Chondrocyte (in vitro differentiated cells): ENCODE measurements around the gene NFRKB. TPM values are rescaled to one million over a fixed set of nuclear protein-coding genes. Genes with fewer than 3 reads are reported as not detected.

Experiments used
- DNase-seq: peaks from one replicate; pipeline ENCODE4 v3.0.0; 2021; ENCODE audit warnings: mixed read lengths, low spot score
- H3K27ac Mint-ChIP-seq: one replicate; pipeline ENCODE4 v1.8.0; 2021; ENCODE audit warnings: mild to moderate bottlenecking, moderate library complexity, mixed read lengths; ENCODE audit not compliant: unreplicated experiment
- H3K27me3 Mint-ChIP-seq: 2 replicates; pipeline ENCODE4 v1.8.0; 2021; ENCODE audit warnings: low read depth, mixed read lengths
- H3K36me3 Mint-ChIP-seq: 2 replicates; pipeline ENCODE4 v1.8.0; 2021; ENCODE audit warnings: low read depth, mixed read lengths
- H3K4me1 Mint-ChIP-seq: 2 replicates; pipeline ENCODE4 v1.8.0; 2021; ENCODE audit warnings: low read depth, mild to moderate bottlenecking, mixed read lengths
- H3K4me3 Mint-ChIP-seq: one replicate; pipeline ENCODE4 v1.8.0; 2021; ENCODE audit warnings: mild to moderate bottlenecking, moderate library complexity, mixed read lengths; ENCODE audit not compliant: unreplicated experiment
- H3K9me3 Mint-ChIP-seq: 2 replicates; pipeline ENCODE4 v1.8.0; 2021; ENCODE audit warnings: low read depth, mixed read lengths
- long read RNA-seq: library from polyadenylated mRNA; stranded (forward); transcript quantifications from one replicate; pipeline ENCODE4 v2.0.0, GENCODE V29; 2021
- total RNA-seq: library from RNA; stranded (reverse); gene quantifications from 3 replicates; pipeline ENCODE4 v1.2.1, GENCODE V29; 2021
- TF ChIP-seq, protein P1 (sequence below): fragments of 200-600 bp; sonication (generic); IDR thresholded peaks from 2 replicates; pipeline ENCODE4 v1.5.0; 2021; ENCODE audit warnings: antibody characterized with exemption, mild to moderate bottlenecking, moderate library complexity

The NFRKB gene
- 20.1 to 22.1 TPM (median 21.2 TPM) in 3 replicates for total RNA-seq
- long read RNA-seq, partial matches to known transcripts: 13 of 30 reads
- long read RNA-seq, other reads (novel, unspliced or antisense): 17 of 30 reads

DNA sequence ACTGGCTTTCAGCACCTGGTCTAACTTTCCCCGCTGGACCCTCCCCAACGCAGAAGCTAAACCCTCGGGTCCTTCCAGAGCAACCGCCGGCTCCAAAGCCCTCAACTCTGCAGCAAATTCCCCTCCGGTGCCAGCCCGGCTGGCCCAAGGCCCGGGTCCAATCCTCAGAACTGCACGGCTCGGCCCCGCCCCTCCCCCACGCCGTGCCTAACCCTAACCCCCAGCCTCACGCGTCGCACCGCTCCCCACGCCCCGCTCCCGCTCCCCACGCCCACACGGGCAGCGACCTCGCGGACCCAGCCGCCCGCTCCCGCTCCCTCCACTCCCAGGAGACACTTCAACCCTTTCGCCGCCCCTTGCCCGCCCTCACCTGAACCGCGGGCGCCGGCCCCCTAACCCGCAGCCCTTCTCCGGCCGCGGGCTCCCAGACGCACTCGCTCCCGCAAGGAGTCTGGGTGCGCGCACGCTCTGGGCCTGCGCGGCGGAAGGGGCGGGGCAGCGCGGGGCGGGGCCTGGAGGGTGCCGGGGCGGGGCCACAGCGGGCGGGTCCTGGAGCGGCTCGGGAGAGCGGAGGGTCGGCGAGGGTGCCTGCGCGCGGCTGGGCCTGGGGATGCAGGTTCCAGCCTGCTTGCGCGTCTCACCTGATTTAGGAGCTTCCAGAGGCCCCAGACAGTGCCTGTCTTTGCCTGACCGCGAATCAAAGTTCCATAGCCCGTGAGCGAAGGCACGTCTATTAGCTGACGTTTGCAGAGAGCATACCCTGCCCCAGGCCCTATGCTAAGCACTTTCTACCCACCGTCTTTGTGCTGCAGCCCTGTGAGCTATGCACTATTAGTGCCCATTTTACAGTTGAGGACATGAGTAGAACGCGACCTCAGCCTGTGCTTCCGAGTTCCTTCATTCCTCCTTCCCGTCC is at the start of gene NFRKB:
TSS of gene NFRKB (minus strand) at position 453 of the 916 bp plus-strand sequence. CDS start 2,729 bp downstream, outside the sequence.
- TF ChIP-seq, protein P1, sequence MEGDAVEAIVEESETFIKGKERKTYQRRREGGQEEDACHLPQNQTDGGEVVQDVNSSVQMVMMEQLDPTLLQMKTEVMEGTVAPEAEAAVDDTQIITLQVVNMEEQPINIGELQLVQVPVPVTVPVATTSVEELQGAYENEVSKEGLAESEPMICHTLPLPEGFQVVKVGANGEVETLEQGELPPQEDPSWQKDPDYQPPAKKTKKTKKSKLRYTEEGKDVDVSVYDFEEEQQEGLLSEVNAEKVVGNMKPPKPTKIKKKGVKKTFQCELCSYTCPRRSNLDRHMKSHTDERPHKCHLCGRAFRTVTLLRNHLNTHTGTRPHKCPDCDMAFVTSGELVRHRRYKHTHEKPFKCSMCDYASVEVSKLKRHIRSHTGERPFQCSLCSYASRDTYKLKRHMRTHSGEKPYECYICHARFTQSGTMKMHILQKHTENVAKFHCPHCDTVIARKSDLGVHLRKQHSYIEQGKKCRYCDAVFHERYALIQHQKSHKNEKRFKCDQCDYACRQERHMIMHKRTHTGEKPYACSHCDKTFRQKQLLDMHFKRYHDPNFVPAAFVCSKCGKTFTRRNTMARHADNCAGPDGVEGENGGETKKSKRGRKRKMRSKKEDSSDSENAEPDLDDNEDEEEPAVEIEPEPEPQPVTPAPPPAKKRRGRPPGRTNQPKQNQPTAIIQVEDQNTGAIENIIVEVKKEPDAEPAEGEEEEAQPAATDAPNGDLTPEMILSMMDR: no peak
- H3K9me3 Mint-ChIP-seq: no peaks in the 10 kb centered on the region
- peaks cover 6% of the 10 kb centered on the region for H3K36me3 Mint-ChIP-seq
- H3K27ac Mint-ChIP-seq: peak within 1 kb of the TSS; percentile 82
- H3K4me1 Mint-ChIP-seq: peaks cover 24% of the 10 kb centered on the region
- H3K27me3 Mint-ChIP-seq: no peaks in the 10 kb centered on the region
- H3K4me3 Mint-ChIP-seq: peak within 1 kb of the TSS; percentile 87
- DNase-seq: no peak

DNA sequence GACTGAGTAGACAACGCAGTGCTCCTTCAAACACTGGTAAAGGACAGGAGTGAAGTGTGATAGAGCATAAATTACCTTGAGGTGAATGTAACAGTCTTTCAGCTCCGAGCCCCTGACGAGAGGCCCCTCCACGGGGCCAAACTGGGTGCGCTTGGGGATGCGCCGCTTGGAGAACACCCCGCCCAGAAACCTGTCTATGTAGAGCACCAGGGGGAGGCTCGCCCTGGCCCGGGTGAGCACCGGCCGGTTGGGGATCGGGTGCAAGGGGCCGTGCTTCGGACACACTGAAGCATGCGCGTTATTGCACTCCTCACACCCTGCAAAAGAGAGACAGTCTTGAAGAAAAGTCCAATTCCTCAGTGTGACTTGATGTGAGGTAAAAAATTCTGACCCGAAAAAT is 49.3 kb upstream of the NFRKB start:
- DNase-seq: no peak
- TF ChIP-seq, protein P1: no peak
- Mint-ChIP-seq H3K4me1 (no peaks in the 10 kb centered on the region), H3K27me3 (no peaks in the 10 kb centered on the region), H3K36me3 (peaks cover 19% of the 10 kb centered on the region), H3K9me3 (no peaks in the 10 kb centered on the region), H3K27ac (no peak overlapping the region), H3K4me3 (no peak overlapping the region)

DNA sequence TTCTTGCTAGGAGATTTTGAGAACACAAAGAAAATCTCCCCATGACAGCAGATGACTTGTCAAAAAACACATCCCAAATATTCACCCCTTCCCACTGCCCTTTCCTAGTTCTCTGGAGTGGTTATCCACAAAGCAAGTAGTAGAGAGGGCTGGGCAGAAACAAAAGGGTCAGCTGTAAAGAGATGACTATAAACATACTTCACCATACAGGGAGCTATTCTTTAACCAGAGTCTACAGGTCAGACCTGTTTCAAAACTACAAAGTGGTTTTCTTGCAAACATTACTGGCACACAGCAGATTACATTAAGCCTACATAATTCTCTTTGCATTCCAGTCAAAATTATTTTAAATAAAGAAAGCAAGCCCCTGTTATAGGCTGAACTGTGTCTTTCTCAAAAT is 47.7 kb upstream of the NFRKB start:
- no peak for DNase-seq
- H3K27me3 Mint-ChIP-seq: no peaks in the 10 kb centered on the region
- H3K9me3 Mint-ChIP-seq: no peaks in the 10 kb centered on the region
- TF ChIP-seq, protein P1: no peak
- H3K36me3 Mint-ChIP-seq: peaks cover 19% of the 10 kb centered on the region
- no peaks in the 10 kb centered on the region for H3K4me1 Mint-ChIP-seq
- no peak overlapping the region for H3K4me3 Mint-ChIP-seq
- no peak overlapping the region for H3K27ac Mint-ChIP-seq

DNA sequence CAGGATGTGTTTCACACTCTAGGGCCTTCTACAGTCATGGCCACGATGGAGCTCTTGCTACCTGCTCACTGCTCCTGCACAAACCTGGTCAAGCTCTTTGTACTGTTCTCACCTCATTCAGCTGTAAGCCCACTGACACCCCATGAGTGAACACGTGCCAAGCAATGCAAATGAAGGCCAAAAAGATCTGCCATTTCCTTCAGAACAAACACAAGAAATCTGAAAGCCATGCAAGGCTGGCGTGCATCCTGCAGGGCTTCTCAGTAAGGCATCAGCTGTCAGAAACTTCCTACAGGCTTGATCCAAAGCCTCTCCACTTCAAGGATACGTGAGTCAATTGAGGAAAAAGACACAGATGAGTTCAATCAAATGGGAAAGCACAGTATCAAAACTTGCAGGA is 44.1 kb upstream of the NFRKB start:
- H3K27me3 Mint-ChIP-seq: no peaks in the 10 kb centered on the region
- H3K4me3 Mint-ChIP-seq: no peak overlapping the region
- peaks cover 10% of the 10 kb centered on the region for H3K36me3 Mint-ChIP-seq
- no peaks in the 10 kb centered on the region for H3K4me1 Mint-ChIP-seq
- H3K9me3 Mint-ChIP-seq: no peaks in the 10 kb centered on the region
- TF ChIP-seq, protein P1: no peak
- no peak overlapping the region for H3K27ac Mint-ChIP-seq
- no peak for DNase-seq

DNA sequence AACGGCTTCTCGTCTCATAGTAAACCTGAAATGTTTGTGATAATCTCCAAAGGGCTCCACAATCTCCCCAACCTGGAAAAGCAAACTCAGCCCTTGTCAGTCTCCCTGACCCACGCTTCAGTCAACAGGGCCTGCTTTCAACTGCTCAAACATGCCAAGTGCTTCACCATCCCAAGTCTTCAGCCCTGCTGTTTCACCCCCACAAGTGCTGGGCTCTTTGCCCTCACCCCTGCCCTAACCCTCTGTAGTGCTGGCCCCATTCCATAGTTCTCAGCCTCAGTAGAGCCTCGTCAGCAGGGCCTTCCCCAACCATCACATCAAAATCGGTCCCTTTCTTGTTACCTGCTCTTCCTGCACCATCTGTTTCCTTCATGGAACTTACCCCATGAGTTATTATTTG is 43.4 kb upstream of the NFRKB start:
- Mint-ChIP-seq H3K4me3 (no peak overlapping the region), H3K36me3 (peaks cover 17% of the 10 kb centered on the region), H3K4me1 (no peaks in the 10 kb centered on the region), H3K27ac (no peak overlapping the region), H3K9me3 (no peaks in the 10 kb centered on the region), H3K27me3 (no peaks in the 10 kb centered on the region)
- TF ChIP-seq, protein P1: no peak
- no peak for DNase-seq
